ENCODE results near the gene HORMAD2.

DNA sequence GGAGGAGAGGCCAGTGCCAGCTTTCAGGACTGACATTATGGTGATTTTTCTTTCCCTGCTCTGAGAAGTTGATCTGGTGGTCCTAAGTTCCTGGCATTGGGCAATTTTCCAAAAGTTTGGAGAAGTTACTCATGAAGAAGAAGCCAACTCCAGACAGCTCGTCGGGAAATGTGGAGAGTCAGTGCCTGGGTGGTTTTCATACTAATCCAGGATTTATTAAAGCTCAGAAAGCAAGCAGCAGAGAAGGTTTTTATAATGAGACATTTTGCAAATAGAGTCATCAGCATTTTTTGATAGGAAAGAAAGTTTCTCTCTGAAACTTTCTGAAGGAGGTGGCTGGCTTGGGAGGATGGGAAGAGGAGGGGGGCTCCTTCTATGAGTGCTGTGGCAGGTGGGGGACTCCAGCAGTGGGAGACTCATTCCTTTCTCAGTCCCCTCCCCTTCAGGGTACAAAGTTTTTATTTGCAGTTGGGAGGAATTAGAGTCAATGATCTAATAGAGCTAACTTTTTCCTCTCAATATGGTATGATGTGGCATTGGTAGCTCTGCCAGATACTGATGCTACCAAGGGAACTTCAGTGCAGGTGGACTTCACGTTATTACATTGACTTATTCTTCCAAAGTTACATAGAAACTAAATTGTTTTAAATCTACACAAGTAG is 110.9 kb downstream of the HORMAD2 start:
- TF ChIP-seq MYC (IDR thresholded peaks at IDR 0.05; ENCODE audit: low read depth, low read length) (no peak), MAX (IDR thresholded peaks at IDR 0.05; ENCODE audit: low read depth, low read length) (no peak), POLR2A (IDR thresholded peaks at IDR 0.05; ENCODE audit: extremely low read depth, insufficient read length) (no peak)

Measured in NB4 (cell line).